Tibial nerve (tissue), 4 donors: ENCODE results near the gene PARM1. TPM values are rescaled to one million over a fixed set of nuclear protein-coding genes. Genes with fewer than 3 reads are reported as not detected.

Source experiments
- DNase-seq, 2 donors: peaks; one replicate each; pipeline ENCODE4 v3.0.0-alpha.2; 2019; ENCODE audit warnings: low spot score in 2 of 2
- H3K27ac ChIP-seq, 4 donors: fragments of 200-600 bp; sonication (generic) in 3 of 4; one replicate each; pipeline ENCODE4 v1.5.1; 2017 to 2019; ENCODE audit warnings: mild to moderate bottlenecking in 1 of 4
- H3K27me3 ChIP-seq, 2 donors: fragments of 200-600 bp; sonication (generic) in 1 of 2; one replicate each; pipeline versions ENCODE4 v1.5.1 to v1.6.0; 2017 to 2019
- H3K36me3 ChIP-seq, 3 donors: fragments of 200-600 bp; sonication (generic); one replicate each; pipeline ENCODE4 v1.5.1; 2018 to 2019
- H3K4me1 ChIP-seq, 4 donors: fragments of 200-600 bp; sonication (generic) in 3 of 4; one replicate each; pipeline ENCODE4 v1.5.1; 2017 to 2019
- H3K4me3 ChIP-seq, 4 donors: fragments of 200-600 bp; sonication (generic) in 3 of 4; one replicate each; pipeline ENCODE4 v1.5.1; 2017 to 2019; ENCODE audit warnings: mild to moderate bottlenecking in 1 of 4, moderate library complexity in 1 of 4
- H3K9me3 ChIP-seq, 4 donors: fragments of 200-600 bp; sonication (generic) in 3 of 4; one replicate each; pipeline ENCODE4 v1.5.1; 2017 to 2019
- CTCF ChIP-seq, 5 experiments: fragments of 200-600 bp in 3 of 5; fragments of 450-650 bp in 2 of 5; sonication (generic) in 3 of 5; IDR thresholded peaks; one replicate each; pipeline ENCODE4 v1.5.1; 2016 to 2019; ENCODE audit warnings: antibody characterized with exemption in 5 of 5, mild to moderate bottlenecking in 3 of 5, moderate library complexity in 2 of 5
- EP300 ChIP-seq, 2 donors: sonication (generic); formaldehyde crosslinking; IDR thresholded peaks; one replicate each; pipeline ENCODE4 v1.6.1; 2017; ENCODE audit warnings: antibody characterized with exemption in 2 of 2, mild to moderate bottlenecking in 1 of 2
- POLR2A ChIP-seq, 2 donors: fragments of 450-650 bp; IDR thresholded peaks; one replicate each; pipeline ENCODE4 v1.6.1; 2017; ENCODE audit warnings: antibody characterized with exemption in 2 of 2, mild to moderate bottlenecking in 2 of 2, moderate library complexity in 2 of 2
- WGBS, 2 donors: methylation state at CpG; one replicate each; pipeline ENCODE4 v1.1.5; 2018; 5-methylcytosine and 5-hydroxymethylcytosine counted together
- total RNA-seq, 4 donors: library from RNA; depleted of rRNA; stranded (reverse); fragments of >200 nt; gene quantifications; one replicate each; pipeline ENCODE4 v1.1.0, GENCODE V29; 2016

Gene PARM1, protein sequence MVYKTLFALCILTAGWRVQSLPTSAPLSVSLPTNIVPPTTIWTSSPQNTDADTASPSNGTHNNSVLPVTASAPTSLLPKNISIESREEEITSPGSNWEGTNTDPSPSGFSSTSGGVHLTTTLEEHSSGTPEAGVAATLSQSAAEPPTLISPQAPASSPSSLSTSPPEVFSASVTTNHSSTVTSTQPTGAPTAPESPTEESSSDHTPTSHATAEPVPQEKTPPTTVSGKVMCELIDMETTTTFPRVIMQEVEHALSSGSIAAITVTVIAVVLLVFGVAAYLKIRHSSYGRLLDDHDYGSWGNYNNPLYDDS
- total RNA-seq = 10 to 100 TPM; 10.0 to 23.8 (median 20.9) TPM

DNA sequence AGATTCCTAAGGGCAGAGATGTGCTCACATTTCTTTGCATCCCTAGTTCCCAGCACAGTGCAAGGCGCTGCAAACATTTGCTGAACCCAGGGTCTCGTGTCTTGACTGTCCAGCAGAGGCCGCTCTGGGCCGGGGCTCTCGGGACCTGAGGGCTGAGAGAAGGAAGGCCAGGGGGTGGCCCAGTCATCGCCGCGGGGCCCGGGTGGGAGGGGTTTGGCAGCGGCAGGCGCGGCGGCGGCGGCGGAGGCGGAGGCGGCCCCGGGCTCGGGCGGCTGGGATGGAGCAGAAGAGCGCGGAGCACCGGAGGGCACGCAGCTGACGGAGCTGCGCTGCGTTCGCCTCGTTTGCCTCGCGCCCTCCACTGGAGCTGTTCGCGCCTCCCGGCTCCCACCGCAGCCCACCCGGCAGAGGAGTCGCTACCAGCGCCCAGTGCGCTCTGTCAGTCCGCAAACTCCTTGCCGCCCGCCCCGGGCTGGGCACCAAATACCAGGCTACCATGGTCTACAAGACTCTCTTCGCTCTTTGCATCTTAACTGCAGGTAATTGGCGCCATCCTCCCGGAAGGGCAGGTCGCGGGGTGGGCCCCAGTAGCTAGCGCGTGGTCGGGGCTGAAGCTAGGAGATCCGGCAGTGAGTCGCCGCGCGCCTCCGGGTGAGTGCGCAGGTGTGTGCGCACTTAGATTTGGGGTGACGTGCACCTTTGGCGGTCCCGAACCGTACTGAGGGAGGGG is at the start of gene PARM1:
Gene PARM1, plus strand, starts transcription at position 285 of the 730 bp plus-strand sequence. Its CDS starts 212 bp downstream, at position 497.
- no peaks in the 10 kb centered on the region for H3K36me3 ChIP-seq
- no peaks in the 10 kb centered on the region for H3K9me3 ChIP-seq
- H3K4me3 ChIP-seq = peak within 1 kb of the TSS; percentile 34 to 65 (median 52)
- peaks cover 0 to 33% of the 10 kb centered on the region in 2 donors for H3K27me3 ChIP-seq
- H3K4me1 ChIP-seq = peaks cover 0 to 29% (median 2%) of the 10 kb centered on the region in 4 donors
- peak within 1 kb of the TSS in 3 of 4 donors; percentile 20 to 56 (median 50) for H3K27ac ChIP-seq
- peak in 1 of 2 donors; percentile 30 for TF ChIP-seq POLR2A (IDR thresholded peaks at IDR 0.05)
- TF ChIP-seq EP300 (IDR thresholded peaks at IDR 0.05) = no peak
- peak; percentile 47 to 59 (median 53) for TF ChIP-seq CTCF (IDR thresholded peaks at IDR 0.05)
- 0 to 1% methylated on average over 15 to 27 of the region's 64 CpGs for WGBS, 2 donors
- peak; percentile 59 to 63 for DNase-seq

DNA sequence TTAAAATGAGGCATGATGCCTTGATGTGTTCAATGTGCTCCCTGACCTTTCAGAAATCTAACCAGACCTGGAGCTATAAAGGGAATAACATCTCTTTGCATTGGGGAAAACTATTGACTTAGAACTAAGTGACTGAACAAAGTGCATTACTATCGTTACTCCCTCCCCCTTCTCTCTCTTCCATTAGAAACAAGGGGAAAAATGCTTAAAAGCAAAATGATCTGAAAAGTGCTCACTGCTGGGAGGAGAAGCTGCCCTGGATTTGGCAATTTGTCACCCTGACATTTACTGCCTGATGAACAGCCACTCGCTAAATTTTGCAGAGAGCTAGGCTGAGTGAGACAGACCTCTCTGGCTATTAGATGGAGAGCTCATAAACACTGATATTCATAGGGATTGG is 48.6 kb upstream of the PARM1 start:
- no peaks in the 10 kb centered on the region for H3K4me1 ChIP-seq
- no peaks in the 10 kb centered on the region for H3K36me3 ChIP-seq
- 17 to 39% methylated on average over 2 of the region's 2 CpGs for WGBS, 2 donors
- H3K27ac ChIP-seq = no peak overlapping the region
- no peak for DNase-seq
- H3K27me3 ChIP-seq = no peaks in the 10 kb centered on the region
- H3K4me3 ChIP-seq = no peak overlapping the region
- H3K9me3 ChIP-seq = no peaks in the 10 kb centered on the region
- TF ChIP-seq POLR2A (IDR thresholded peaks at IDR 0.05) = no peak
- TF ChIP-seq CTCF (IDR thresholded peaks at IDR 0.05) = no peak
- no peak for TF ChIP-seq EP300 (IDR thresholded peaks at IDR 0.05)

DNA sequence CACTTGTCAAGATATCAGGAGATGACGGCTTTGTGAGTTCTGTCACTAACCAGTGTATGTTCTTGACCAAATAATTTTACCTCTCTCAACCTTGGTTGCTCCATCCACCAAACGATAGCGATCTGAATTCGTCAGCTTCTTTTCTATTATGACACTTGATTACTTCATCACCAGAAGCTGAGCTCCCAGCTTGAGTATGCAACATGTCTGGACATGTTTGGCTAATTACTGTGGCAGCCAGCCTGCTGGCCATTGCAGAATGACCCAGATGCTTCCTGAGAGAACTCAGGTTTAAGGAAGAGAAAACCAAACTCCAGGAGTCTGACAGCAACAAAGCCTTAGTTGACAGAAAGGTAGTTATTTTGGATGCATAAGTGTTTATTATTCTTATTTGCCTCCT is 46.4 kb upstream of the PARM1 start:
- no peak for DNase-seq
- H3K27me3 ChIP-seq = no peaks in the 10 kb centered on the region
- H3K36me3 ChIP-seq = no peaks in the 10 kb centered on the region
- 91 to 94% methylated on average over 4 of the region's 4 CpGs for WGBS, 2 donors
- H3K27ac ChIP-seq = no peak overlapping the region
- TF ChIP-seq EP300 (IDR thresholded peaks at IDR 0.05) = no peak
- TF ChIP-seq CTCF (IDR thresholded peaks at IDR 0.05) = no peak
- TF ChIP-seq POLR2A (IDR thresholded peaks at IDR 0.05) = no peak
- H3K4me1 ChIP-seq = no peaks in the 10 kb centered on the region
- no peaks in the 10 kb centered on the region for H3K9me3 ChIP-seq
- H3K4me3 ChIP-seq = no peak overlapping the region

DNA sequence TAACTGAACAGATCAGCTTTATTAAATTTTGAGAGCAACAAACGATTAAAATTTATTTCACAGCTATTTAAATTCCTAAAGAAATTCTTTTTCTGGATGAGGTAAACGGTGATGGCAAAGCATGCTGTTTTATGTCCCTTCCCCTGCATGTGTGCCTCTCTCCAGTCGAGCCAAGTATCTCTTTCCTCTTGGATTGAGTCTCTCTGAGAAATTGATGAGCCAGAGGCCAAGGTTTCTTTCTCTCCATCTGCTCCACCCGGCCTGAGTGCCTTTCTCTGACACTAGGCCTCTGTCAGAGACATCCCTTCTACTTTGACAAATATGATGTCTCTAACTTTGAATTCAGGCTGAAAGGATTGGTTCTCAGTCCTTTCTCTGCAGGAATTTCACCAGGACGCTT is 42.6 kb upstream of the PARM1 start:
- Histone ChIP-seq H3K4me3 (no peak overlapping the region), H3K4me1 (no peaks in the 10 kb centered on the region), H3K27ac (no peak overlapping the region), H3K36me3 (no peaks in the 10 kb centered on the region), H3K9me3 (no peaks in the 10 kb centered on the region), H3K27me3 (no peaks in the 10 kb centered on the region)
- DNase-seq = no peak
- WGBS, 2 donors = 47 to 53% methylated on average over 5 of the region's 5 CpGs
- TF ChIP-seq POLR2A (IDR thresholded peaks at IDR 0.05) (no peak), CTCF (IDR thresholded peaks at IDR 0.05) (no peak), EP300 (IDR thresholded peaks at IDR 0.05) (no peak)

GRCh38 chr4:74891037-74891436 is 41.9 kb upstream of the PARM1 start:
- H3K4me1 ChIP-seq = no peaks in the 10 kb centered on the region
- H3K4me3 ChIP-seq = no peak overlapping the region
- DNase-seq = no peak
- no peaks in the 10 kb centered on the region for H3K36me3 ChIP-seq
- TF ChIP-seq EP300 (IDR thresholded peaks at IDR 0.05) (no peak), POLR2A (IDR thresholded peaks at IDR 0.05) (no peak), CTCF (IDR thresholded peaks at IDR 0.05) (no peak)
- no peaks in the 10 kb centered on the region for H3K9me3 ChIP-seq
- no peak overlapping the region for H3K27ac ChIP-seq
- WGBS, 2 donors = 88 to 96% methylated on average over 1 of the region's 1 CpG
- no peaks in the 10 kb centered on the region for H3K27me3 ChIP-seq
